ENCODE results near the gene IFRD1.
A peak's percentile ranks its signal among the peaks of the same experiment; 100 is the strongest.

Gene IFRD1, protein sequence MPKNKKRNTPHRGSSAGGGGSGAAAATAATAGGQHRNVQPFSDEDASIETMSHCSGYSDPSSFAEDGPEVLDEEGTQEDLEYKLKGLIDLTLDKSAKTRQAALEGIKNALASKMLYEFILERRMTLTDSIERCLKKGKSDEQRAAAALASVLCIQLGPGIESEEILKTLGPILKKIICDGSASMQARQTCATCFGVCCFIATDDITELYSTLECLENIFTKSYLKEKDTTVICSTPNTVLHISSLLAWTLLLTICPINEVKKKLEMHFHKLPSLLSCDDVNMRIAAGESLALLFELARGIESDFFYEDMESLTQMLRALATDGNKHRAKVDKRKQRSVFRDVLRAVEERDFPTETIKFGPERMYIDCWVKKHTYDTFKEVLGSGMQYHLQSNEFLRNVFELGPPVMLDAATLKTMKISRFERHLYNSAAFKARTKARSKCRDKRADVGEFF

GRCh38 chr7:112449902-112450806 lies at the start of gene IFRD1:
Gene IFRD1, plus strand, starts transcription at chr7:112450460. Its CDS starts 229 bp downstream, at chr7:112450689.
- peak; percentile 87 to 99 (median 98) for DNase-seq

DNA sequence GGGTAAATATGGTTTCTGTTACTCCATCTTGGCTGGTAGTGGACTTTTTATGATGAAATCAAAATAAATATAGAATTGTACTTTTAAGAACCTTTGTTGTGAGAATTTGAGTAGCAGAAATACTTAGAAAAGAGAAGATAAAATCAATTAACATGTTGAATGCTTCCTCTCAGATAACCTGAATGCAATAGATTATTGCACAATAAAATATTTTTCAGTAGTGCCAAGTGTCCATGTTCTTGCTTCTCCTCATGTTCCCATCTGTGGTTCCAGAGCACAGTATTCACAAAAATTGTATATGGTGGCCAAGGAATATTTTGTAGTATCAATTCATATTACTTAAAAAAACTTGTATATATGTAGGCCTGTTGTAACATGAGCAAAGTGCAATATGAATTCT lies 45.9 kb upstream of the IFRD1 start:
- no peak for DNase-seq

GRCh38 chr7:112405286-112405685 lies 45.0 kb upstream of the IFRD1 start:
- no peak for DNase-seq

DNA sequence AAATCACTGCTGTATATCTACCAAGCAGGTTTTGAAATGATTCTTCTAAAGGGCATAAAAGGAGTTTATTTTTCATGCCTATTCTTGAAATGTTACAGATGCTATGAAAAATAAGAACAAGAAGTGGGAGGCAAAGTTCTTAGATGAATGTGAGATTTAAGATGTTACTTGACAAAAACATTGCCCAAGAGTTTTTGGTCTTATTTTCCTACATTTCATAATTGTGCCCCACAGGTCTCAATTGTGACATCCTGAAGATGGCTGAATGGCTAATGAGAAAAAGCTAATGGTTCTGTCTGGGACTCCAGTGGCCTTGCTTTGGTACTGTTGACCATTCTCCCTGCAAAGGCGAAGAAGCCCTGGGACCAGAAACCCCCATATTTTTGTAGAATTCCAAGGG lies 43.0 kb upstream of the IFRD1 start:
- no peak for DNase-seq

DNA sequence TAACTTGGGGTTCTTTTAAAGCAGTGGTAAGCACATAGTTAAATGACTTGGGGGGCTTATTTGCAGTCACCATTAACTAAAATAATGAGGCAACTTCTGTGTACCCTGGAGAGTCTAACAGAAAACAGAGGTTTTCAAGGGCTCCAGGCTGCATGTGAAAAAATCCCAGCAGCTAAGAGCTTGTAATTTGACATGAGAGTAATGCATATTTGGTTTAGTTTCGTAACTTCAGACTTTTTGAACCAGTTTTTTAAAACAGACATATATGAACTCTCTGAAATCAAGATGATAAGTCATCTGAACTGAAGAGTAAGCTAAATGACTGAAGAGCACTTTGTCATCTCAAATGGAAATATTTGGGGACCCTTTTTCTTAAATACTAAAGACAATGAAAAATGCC lies 40.2 kb upstream of the IFRD1 start:
- DNase-seq: no peak

DNA sequence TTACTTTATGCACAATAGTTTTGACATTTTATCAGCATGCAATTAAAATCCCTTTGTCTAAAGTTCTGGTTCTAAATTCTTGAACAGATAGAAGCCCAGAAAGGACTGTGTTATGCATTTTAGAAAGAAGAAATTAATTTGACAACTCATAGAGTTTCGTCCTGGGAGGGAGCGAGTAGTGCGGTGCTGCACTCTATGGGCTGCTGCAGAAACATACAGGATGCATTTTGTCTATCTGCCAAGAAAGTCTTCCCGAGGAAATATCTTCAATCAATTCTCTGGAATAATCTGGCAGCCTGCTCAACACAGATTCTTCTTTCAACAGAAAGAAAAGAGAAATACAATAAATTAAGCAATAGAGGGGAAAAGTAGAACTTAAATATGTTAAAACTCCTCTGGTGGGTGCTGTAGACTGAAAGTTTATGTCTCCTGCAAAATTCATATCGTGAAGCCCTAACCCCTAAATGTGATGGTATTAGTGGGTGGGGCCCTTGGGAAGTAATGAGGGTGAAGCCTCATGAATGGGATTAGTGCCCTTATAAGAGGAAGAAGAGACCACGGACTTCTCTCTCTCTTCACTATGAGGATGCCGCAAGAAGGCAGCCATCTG lies 39.0 kb upstream of the IFRD1 start:
- DNase-seq: peak in 1 of 14 donors; percentile 21

- peak in 2 of 14 donors; percentile 13 to 29 for DNase-seq
Observed at GRCh38 chr7:112414855-112415490, 35.3 kb upstream of the IFRD1 start.

- no peak for DNase-seq
Observed at GRCh38 chr7:112416127-112416526, 34.1 kb upstream of the IFRD1 start.

- no peak for DNase-seq
Observed at GRCh38 chr7:112419543-112420130, 30.6 kb upstream of the IFRD1 start.

- DNase-seq: peak in 1 of 14 donors; percentile 9
Observed at GRCh38 chr7:112420236-112420861, 29.9 kb upstream of the IFRD1 start.

DNA sequence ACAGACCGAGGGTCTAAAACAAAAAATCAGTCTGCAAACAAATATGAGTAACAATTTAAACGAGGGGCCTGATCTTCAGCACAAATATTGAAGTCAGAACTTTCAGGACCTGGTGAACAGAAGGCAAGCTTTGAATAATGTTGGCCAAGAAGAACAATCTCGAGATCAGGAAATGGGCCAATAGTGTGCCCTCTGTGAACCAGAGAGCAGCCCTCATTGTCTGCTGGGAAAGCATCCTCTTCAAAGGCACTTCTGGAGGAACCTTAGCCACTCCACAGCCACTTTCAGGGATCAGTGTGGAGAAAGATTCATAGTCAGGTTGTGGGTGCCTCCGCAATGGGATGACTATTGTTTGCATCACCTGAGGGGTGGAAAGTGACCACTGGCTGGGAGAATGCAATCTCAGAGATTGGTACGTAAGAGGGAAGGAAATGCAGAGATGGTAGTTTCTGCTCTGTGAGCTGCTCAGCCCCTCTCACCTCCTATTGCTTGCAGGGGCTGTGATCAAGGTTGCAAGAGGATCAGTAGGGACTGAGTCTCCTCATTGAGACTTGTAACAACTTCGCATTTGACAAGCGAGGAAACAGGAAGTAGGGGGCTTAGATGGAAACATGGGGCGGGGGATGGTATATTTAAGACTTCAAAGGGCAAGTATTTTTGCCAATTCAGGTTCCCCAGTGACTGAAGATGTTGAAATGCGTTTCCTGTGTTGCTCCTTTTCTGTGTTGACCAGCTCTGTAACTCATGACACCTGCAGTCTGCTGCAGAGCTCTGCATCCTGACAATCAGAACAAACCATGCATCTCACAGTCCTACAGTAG lies 28.4 kb upstream of the IFRD1 start:
- DNase-seq: peak in 1 of 14 donors; percentile 22

DNA sequence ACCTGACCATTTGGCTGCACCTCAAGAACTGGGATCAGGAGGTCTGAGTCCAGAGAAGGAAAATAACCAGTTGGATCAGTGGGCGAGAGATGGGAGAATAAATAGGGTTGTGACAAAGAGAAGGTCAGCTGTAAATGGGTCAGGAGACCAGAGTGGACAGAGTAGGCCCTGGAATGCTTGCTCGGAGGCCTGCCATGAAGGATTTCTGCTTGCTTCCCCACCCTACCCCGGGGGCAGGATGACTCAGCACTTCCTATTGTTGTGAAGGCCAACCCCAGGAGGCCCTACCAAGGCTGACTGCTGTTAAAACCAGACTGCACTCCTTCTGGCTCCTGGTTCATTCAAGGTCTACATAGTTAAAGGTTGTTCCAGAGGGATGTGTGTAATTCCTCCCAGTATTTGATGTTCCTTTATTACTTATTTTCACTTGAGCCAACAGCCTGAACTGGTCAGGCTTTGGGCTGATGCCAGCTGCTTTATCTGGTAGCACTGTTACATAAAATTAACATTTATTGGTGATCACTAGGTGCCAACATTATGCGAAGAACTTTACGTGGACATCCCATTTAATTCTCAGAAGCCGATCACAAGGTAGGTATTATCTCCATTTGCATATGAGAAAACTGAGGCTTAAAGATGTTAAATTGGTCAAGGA lies 27.3 kb upstream of the IFRD1 start:
- DNase-seq: peak in 11 of 14 donors; percentile 10 to 78 (median 43)

GRCh38 chr7:112423987-112424386 lies 26.3 kb upstream of the IFRD1 start:
- no peak for DNase-seq

- DNase-seq: no peak
Observed at GRCh38 chr7:112427984-112428383, 22.3 kb upstream of the IFRD1 start.

DNA sequence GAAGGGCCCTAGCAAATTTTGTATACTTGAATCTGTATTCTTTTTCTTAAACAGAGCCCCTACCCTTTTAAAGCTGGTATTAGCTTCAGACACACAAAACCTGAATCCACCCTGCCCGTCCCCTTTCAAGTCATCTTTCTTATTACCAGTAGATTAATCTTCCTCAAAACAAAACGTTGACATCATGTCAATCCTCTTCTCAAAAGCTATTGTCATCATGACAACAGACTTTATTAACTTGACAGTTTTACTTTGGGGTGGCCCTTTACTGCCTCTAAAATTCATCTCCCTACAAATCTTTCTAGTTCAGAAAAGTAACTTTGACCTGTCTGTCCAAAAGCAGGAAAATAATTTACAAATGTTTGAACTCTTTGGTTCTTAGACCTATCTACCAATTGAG lies 21.5 kb upstream of the IFRD1 start:
- DNase-seq: no peak

- no peak for DNase-seq
Observed at GRCh38 chr7:112430649-112431048, 19.6 kb upstream of the IFRD1 start.

GRCh38 chr7:112431803-112432202 lies 18.5 kb upstream of the IFRD1 start:
- no peak for DNase-seq

- no peak for DNase-seq
Observed at GRCh38 chr7:112433289-112433688, 17.0 kb upstream of the IFRD1 start.

- DNase-seq: no peak
Observed at GRCh38 chr7:112437072-112437471, 13.2 kb upstream of the IFRD1 start.

DNA sequence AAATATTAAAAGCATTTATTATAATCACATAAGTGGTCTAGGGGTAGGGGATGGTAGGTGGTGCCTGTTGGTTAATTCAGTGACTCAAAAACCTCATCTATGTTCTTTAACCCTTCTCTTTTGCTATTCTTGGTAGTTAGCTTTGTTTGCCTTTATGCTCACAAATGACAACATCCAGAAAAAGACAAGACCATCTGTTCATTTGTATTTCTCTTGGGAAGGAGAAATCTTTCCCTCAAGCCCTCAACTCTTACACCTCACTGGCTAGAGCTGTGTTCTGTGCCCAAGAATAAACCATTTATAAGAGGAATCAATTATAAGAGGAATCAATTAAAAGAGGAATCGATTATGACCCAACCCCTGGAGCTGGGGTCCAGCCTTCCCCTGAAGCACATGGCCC lies 10.8 kb upstream of the IFRD1 start:
- DNase-seq: peak in 1 of 14 donors; percentile 50

Measured in C1 segment of cervical spinal cord (tissue), 14 donors.